ENCODE measurements around the gene SRRM5. TPM values are rescaled to one million over a fixed set of nuclear protein-coding genes. Genes with fewer than 3 reads are reported as not detected.

The SRRM5 gene
- polyA plus RNA-seq, 2 of the 4 experiments (the other 2 are of a cell fraction): 0.47 to 0.50 TPM

DNA sequence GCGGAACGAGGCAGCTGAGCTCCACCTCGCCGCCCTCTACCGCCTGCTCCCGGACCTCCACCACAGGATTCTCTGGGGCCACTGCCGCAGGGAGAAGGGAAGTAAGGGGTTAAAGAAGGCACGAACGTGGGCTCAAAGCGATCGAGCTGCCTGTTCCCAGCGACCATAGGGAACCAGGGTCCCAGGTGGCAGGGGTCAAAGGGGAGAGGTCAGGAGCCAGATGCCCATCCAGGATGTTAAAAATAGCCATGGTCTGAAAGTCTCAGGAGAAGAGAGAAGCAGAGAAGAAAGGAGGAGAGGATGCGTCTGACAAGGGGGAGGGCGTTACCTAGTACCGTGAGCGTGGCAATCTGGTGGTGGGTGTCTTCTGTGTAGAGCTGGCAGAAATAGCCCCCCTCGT lies 14.9 kb downstream of the SRRM5 start:
- DNase-seq (ENCODE audit: low read depth in 1 of 2, low spot score in 1 of 2) (no peak), FAIRE-seq (no peak), ATAC-seq (no peak)
- no peak overlapping the region for H3K27ac ChIP-seq
- no peak overlapping the region for H3K4me3 ChIP-seq
- no peaks in the 10 kb centered on the region for H3K4me1 ChIP-seq
- WGBS (ENCODE audit: missing lambda C conversion rate): 75% methylated on average over 17 of the region's 17 CpGs
- no peak overlapping the region for H3K4me2 ChIP-seq
- TF ChIP-seq, protein P1, sequence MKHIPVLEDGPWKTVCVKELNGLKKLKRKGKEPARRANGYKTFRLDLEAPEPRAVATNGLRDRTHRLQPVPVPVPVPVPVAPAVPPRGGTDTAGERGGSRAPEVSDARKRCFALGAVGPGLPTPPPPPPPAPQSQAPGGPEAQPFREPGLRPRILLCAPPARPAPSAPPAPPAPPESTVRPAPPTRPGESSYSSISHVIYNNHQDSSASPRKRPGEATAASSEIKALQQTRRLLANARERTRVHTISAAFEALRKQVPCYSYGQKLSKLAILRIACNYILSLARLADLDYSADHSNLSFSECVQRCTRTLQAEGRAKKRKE (CRISPR knock-in tag; IDR thresholded peaks at IDR 0.05; ENCODE audit: low read depth): no peak
- no peak for TF ChIP-seq CEBPB (IDR thresholded peaks at IDR 0.05)
- no peak for TF ChIP-seq ZC3H11A (IDR thresholded peaks at IDR 0.05)
- TF ChIP-seq FOXS1 (CRISPR knock-in tag; IDR thresholded peaks at IDR 0.05): no peak
- TF ChIP-seq HOXB13 (CRISPR knock-in tag; IDR thresholded peaks at IDR 0.05; ENCODE audit: low read depth): no peak
- no peak for TF ChIP-seq HOXB5 (CRISPR knock-in tag; IDR thresholded peaks at IDR 0.05)
- no peak for TF ChIP-seq EP300 (IDR thresholded peaks at IDR 0.05)
- no peak for TF ChIP-seq MYC (IDR thresholded peaks at IDR 0.05; ENCODE audit: borderline replicate concordance, low read length)
- no peak for TF ChIP-seq CBX8 (IDR thresholded peaks at IDR 0.05)
- no peak for TF ChIP-seq HOXA7 (CRISPR knock-in tag; IDR thresholded peaks at IDR 0.05)
- TF ChIP-seq SREBF2 (IDR thresholded peaks at IDR 0.05): no peak
- TF ChIP-seq, protein P2, sequence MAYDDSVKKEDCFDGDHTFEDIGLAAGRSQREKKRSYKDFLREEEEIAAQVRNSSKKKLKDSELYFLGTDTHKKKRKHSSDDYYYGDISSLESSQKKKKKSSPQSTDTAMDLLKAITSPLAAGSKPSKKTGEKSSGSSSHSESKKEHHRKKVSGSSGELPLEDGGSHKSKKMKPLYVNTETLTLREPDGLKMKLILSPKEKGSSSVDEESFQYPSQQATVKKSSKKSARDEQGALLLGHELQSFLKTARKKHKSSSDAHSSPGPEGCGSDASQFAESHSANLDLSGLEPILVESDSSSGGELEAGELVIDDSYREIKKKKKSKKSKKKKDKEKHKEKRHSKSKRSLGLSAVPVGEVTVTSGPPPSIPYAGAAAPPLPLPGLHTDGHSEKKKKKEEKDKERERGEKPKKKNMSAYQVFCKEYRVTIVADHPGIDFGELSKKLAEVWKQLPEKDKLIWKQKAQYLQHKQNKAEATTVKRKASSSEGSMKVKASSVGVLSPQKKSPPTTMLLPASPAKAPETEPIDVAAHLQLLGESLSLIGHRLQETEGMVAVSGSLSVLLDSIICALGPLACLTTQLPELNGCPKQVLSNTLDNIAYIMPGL (CRISPR knock-in tag; IDR thresholded peaks at IDR 0.05; ENCODE audit: borderline replicate concordance): no peak
- TF ChIP-seq CBX2 (IDR thresholded peaks at IDR 0.05; ENCODE audit: borderline replicate concordance, low read depth): no peak
- ChIA-PET CTCF (interaction anchor here (0.7 to 3.1 kb wide), 8 partner anchors 11 to 142 kb away, joined by 3 to 9 read pairs (median 4); no protein-coding TSS in a partner anchor), POLR2A (no interaction called here)
- no peaks in the 10 kb centered on the region for H3K9me3 ChIP-seq

DNA sequence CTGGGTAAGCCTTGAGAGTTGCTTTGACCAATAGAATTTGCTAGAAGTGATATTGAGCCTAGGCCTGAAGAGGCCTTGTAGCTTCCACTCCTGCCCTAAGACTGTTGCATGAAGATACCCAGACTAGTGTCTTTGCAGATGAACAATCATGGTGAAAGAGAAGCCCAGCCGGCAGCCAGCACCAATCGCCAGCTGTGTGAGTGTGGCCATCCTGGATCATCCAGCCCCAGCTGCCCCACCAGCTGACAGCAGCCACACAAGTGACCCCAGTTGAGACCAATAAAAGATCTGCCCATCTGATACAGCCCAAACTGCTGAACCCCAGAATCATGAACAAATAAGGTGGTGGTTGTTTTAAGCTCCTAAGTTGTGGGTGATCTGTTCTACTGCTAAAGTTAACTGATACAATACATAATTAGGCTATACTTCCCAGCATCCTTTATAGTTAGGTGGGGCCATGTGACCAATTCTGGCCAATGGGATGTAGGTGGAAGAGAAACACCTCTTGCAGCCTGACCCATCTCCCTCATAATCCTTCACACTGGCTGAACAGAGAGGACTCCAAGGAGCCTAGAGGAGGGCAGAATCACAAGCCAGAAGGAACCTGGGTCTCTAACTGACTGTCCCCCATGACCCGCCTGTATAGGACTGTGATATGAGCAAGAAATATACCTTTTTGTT lies 16.9 kb downstream of the SRRM5 start:
- DNase-seq (ENCODE audit: low read depth in 1 of 2, low spot score in 1 of 2) (no peak), ATAC-seq (no peak), FAIRE-seq (no peak)
- Histone ChIP-seq H3K4me3 (no peak overlapping the region), H3K4me2 (no peak overlapping the region), H3K9me3 (no peaks in the 10 kb centered on the region), H3K27ac (no peak overlapping the region), H3K4me1 (no peaks in the 10 kb centered on the region)
- POLR2A ChIA-PET: no interaction called here
- CTCF ChIA-PET: interaction anchor here (0.7 to 3.1 kb wide), 7 partner anchors 21 to 111 kb away, joined by 3 to 9 read pairs (median 4); no protein-coding TSS in a partner anchor
- TF ChIP-seq POLR2AphosphoS2 (conservative IDR thresholded peaks at IDR 0.05; ENCODE audit: low read length): no peak
- TF ChIP-seq, protein P3, sequence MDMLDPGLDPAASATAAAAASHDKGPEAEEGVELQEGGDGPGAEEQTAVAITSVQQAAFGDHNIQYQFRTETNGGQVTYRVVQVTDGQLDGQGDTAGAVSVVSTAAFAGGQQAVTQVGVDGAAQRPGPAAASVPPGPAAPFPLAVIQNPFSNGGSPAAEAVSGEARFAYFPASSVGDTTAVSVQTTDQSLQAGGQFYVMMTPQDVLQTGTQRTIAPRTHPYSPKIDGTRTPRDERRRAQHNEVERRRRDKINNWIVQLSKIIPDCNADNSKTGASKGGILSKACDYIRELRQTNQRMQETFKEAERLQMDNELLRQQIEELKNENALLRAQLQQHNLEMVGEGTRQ (IDR thresholded peaks at IDR 0.05): peak; percentile 70
- 78% methylated on average over 3 of the region's 3 CpGs for WGBS (ENCODE audit: missing lambda C conversion rate)

DNA sequence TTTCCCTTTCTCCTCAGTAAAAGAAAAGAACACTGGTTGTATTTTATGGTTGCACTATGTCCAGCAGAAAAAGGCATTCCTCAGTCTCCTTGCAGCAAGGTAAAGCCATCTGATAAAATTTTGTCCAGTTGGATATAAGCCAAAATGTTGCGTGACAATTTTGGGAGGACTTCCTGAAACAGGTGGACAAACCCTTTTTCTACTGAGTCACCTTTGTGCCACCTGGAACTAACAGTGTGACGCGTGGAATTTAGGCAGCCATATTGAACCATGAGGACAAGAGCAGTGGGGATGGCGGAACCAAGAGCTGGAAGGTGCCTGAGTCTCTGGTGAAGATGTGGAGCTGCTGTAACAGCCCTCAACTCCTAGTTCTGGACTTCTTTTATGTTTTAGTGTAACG lies 19.6 kb downstream of the SRRM5 start:
- peaks cover 24% of the 10 kb centered on the region for H3K4me1 ChIP-seq
- CTCF ChIA-PET: interaction anchor here (1.0 to 2.7 kb wide), 3 partner anchors 8 to 76 kb away, joined by 3 to 11 read pairs (median 3); no protein-coding TSS in a partner anchor
- no peak for TF ChIP-seq KDM5A (IDR thresholded peaks at IDR 0.05)
- FAIRE-seq (no peak), DNase-seq (ENCODE audit: low read depth in 1 of 2, low spot score in 1 of 2) (no peak), ATAC-seq (no peak)
- H3K27ac ChIP-seq: no peak overlapping the region
- POLR2A ChIA-PET: no interaction called here
- WGBS (ENCODE audit: missing lambda C conversion rate): 87% methylated on average over 5 of the region's 5 CpGs
- H3K9me3 ChIP-seq: no peaks in the 10 kb centered on the region
- no peak overlapping the region for H3K4me2 ChIP-seq
- no peak overlapping the region for H3K4me3 ChIP-seq

DNA sequence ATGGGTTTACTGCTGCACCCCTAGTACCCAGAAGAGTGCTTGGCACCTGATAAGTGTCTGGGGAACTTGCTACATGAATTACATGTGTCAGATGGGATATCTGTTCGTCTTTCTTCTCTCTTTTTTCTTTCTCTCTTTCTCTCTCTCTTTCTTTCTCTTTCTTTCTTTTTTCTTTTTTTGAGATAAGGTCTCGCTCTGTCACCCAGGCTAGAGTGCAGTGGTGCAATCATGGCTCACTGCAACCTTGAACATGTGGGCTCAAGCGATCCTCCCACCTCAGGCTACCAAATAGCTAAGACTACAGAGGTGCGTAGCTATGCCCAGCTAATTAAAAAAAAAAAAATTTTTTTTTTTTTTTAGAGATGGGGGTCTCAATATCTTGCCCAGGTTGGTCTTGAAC lies 21.6 kb downstream of the SRRM5 start:
- POLR2A ChIA-PET: interaction anchor here (1.0 kb wide), 1 partner anchor 16 kb away, joined by 6 read pairs; no protein-coding TSS in a partner anchor
- ATAC-seq (no peak), FAIRE-seq (no peak), DNase-seq (ENCODE audit: low read depth in 1 of 2, low spot score in 1 of 2) (no peak)
- H3K9me3 ChIP-seq: no peaks in the 10 kb centered on the region
- H3K4me3 ChIP-seq: no peak overlapping the region
- H3K4me2 ChIP-seq: no peak overlapping the region
- TF ChIP-seq, protein P1 (CRISPR knock-in tag; IDR thresholded peaks at IDR 0.05; ENCODE audit: low read depth): no peak
- TF ChIP-seq ESRRA (IDR thresholded peaks at IDR 0.05; ENCODE audit: borderline replicate concordance, low read length): no peak
- TF ChIP-seq RFX5 (IDR thresholded peaks at IDR 0.05): no peak
- TF ChIP-seq PHF8 (IDR thresholded peaks at IDR 0.05; ENCODE audit: borderline replicate concordance, low read depth): no peak
- TF ChIP-seq NR3C1 (IDR thresholded peaks at IDR 0.05): no peak
- no peak for TF ChIP-seq KDM5A (IDR thresholded peaks at IDR 0.05)
- TF ChIP-seq EHF (CRISPR knock-in tag; IDR thresholded peaks at IDR 0.05): no peak
- WGBS (ENCODE audit: missing lambda C conversion rate): 86% methylated on average over 4 of the region's 4 CpGs
- no peak overlapping the region for H3K27ac ChIP-seq
- H3K4me1 ChIP-seq: peaks cover 24% of the 10 kb centered on the region
- CTCF ChIA-PET: interaction anchor here (0.6 to 2.7 kb wide), 2 partner anchors 18 to 1882 kb away, joined by 4 to 11 read pairs; no protein-coding TSS in a partner anchor

All from A549 (cell line).